ENCODE results near the gene MINDY4B. TPM values are rescaled to one million over a fixed set of nuclear protein-coding genes. Genes with fewer than 3 reads are reported as not detected.

MINDY4B gene
- total RNA-seq, 4 donors from 2014 or later, result not detected

- DNase-seq (ENCODE audit: low spot score) (no peak), ATAC-seq (ENCODE audit: low FRiP score) (no peak)
- no peak for TF ChIP-seq CTCF (IDR thresholded peaks at IDR 0.05)
Measured at GRCh38 chr3:150887031-150887430, 18.2 kb downstream of the MINDY4B start.

- TF ChIP-seq CTCF (IDR thresholded peaks at IDR 0.05), result no peak
- ATAC-seq (ENCODE audit: low FRiP score) (no peak), DNase-seq (ENCODE audit: low spot score) (no peak)
Measured at GRCh38 chr3:150885535-150885934, 19.7 kb downstream of the MINDY4B start.

- ATAC-seq (ENCODE audit: low FRiP score) (no peak), DNase-seq (ENCODE audit: low spot score) (no peak)
- no peak for TF ChIP-seq CTCF (IDR thresholded peaks at IDR 0.05)
Measured at GRCh38 chr3:150878996-150879575, 26.2 kb downstream of the MINDY4B start.

- no peak for TF ChIP-seq CTCF (IDR thresholded peaks at IDR 0.05)
- ATAC-seq (ENCODE audit: low FRiP score), result no peak
- DNase-seq (ENCODE audit: low spot score), result no peak
Measured at GRCh38 chr3:150878290-150878689, 26.9 kb downstream of the MINDY4B start.

- ATAC-seq (ENCODE audit: low FRiP score) (no peak), DNase-seq (ENCODE audit: low spot score) (no peak)
- no peak for TF ChIP-seq CTCF (IDR thresholded peaks at IDR 0.05)
Measured at GRCh38 chr3:150877303-150877702, 27.9 kb downstream of the MINDY4B start.

- no peak for TF ChIP-seq CTCF (IDR thresholded peaks at IDR 0.05)
- DNase-seq (ENCODE audit: low spot score), result no peak
- ATAC-seq (ENCODE audit: low FRiP score), result no peak
Measured at GRCh38 chr3:150876611-150877265, 28.5 kb downstream of the MINDY4B start.

GRCh38 chr3:150875548-150875947, 29.7 kb downstream of the MINDY4B start:
- ATAC-seq (ENCODE audit: low FRiP score) (peak; percentile 51), DNase-seq (ENCODE audit: low spot score) (no peak)
- no peak for TF ChIP-seq CTCF (IDR thresholded peaks at IDR 0.05)
